ENCODE results near the gene FAM83G. TPM values are rescaled to one million over a fixed set of nuclear protein-coding genes. Genes with fewer than 3 reads are reported as not detected.

Gene FAM83G
- total RNA-seq, 1 experiment from 2014 or later: 38.7 TPM

DNA sequence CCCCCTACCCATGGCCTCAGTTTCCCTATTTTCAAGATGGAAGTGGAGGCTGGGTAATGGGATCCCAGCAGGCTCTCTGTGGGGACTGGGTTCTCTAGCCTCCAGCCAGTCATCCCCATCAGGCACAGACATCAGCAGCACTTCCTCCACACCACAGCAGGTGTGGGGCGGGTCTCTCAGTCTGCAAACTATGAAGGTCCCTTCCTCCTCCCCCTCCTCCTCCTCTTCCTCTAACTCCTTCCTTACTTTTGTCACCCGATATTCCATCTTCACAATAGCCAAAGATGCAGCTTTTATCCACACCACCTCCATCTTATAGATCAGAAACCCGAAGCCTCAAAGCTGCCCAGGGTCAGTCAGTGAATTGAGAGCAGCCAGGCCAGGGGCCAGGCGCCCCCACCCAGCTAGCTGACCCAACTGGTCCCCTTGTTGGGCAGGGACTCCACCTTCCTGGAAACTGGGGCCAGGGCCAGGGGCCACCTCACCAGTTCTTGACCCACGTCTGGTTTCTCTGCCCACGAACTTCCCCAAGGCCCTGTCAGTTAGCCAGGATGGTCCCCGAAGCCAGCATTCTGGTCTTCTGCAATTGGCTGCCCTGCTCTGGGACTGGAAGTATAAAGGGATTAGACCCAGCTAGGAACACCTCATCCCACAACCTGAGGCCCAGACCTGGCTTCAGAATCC, 2.5 kb downstream of the FAM83G start:
- no peak overlapping the region for H3T11ph ChIP-seq (ENCODE audit: low read length)
- H3K79me2 ChIP-seq (ENCODE audit: insufficient read depth, low read length): peaks cover 4% of the 10 kb centered on the region; the same call in 1 of the 2 replicates
- Mint-ChIP-seq H3K9me3 (peaks cover 3 to 7% of the 10 kb centered on the region in 2 experiments; a peak in 4 of 5 replicates), H3K27ac (no peak overlapping the region; a peak in 1 of 7 replicates), H3K4me1 (peaks cover 16 to 24% of the 10 kb centered on the region in 2 experiments), H3K27me3 (ENCODE audit: low read depth) (peaks cover under 1% of the 10 kb centered on the region; the same call in 1 of the 2 replicates), H3K4me3 (peak overlapping the region; percentile 0 to 93; a peak in 3 of 5 replicates), H3K36me3 (ENCODE audit: insufficient read depth in 1 of 3, low read depth in 3 of 3) (peaks cover 4 to 38% (median 23%) of the 10 kb centered on the region in 3 experiments)
- no peak overlapping the region for H3K23ac ChIP-seq (ENCODE audit: insufficient read length, low read depth, low read length)
- peak overlapping the region; percentile 77 for H3K4me2 ChIP-seq (ENCODE audit: insufficient read depth, insufficient read length, low read length)
- H2AFZ ChIP-seq (ENCODE audit: low read length): no peak overlapping the region
- H2BK5ac ChIP-seq (ENCODE audit: insufficient read length, low read length): no peak overlapping the region
- no peak overlapping the region for H4K5ac ChIP-seq (ENCODE audit: insufficient read length, low read depth, low read length)
- H3K4ac ChIP-seq (ENCODE audit: low read depth, low read length): no peak overlapping the region
- no peak overlapping the region for H3K9ac ChIP-seq (ENCODE audit: extremely low read depth, insufficient read length, low read length)
- no peak overlapping the region for H4K8ac ChIP-seq (replicated peaks; ENCODE audit: insufficient read length, low read depth, low read length)
- no peak for TF ChIP-seq CTCF (conservative IDR thresholded peaks at IDR 0.05)
- no peak overlapping the region for H2BK120ac ChIP-seq (ENCODE audit: low read depth, low read length, poor library complexity, severe bottlenecking)
- H4K91ac ChIP-seq (ENCODE audit: insufficient read length, low read depth, low read length): no peak overlapping the region
- H3K27ac ChIP-seq (ENCODE audit: insufficient read length, low read depth, low read length): no peak overlapping the region
- H3K18ac ChIP-seq (ENCODE audit: insufficient read length, low read depth, low read length): no peak overlapping the region
- H3K4me1 ChIP-seq (ENCODE audit: insufficient read depth, low read length): no peaks in the 10 kb centered on the region; the same call in 1 of the 2 replicates
- DNase-seq: no peak
- H2BK20ac ChIP-seq (ENCODE audit: low read depth, low read length, poor library complexity, severe bottlenecking): no peak overlapping the region
- no peak overlapping the region for H2BK12ac ChIP-seq (ENCODE audit: insufficient read length, low read depth, low read length)
- H3K27me3 ChIP-seq (ENCODE audit: insufficient read depth, low read length): no peaks in the 10 kb centered on the region
- H2AK5ac ChIP-seq (ENCODE audit: insufficient read length, low read length): no peak overlapping the region
- WGBS (ENCODE audit: extremely low coverage, insufficient read length, low lambda C conversion rate): no CpG with 5 or more reads among the region's 7 CpGs
- peaks cover 9% of the 10 kb centered on the region for H3K79me1 ChIP-seq (ENCODE audit: insufficient read depth, low read depth, low read length, poor library complexity, severe bottlenecking)
- no peaks in the 10 kb centered on the region for H3K9me3 ChIP-seq (ENCODE audit: control insufficient read depth, low read depth, low read length)
- no peak overlapping the region for H3K56ac ChIP-seq (ENCODE audit: insufficient read length, low read depth, low read length)
- no peaks in the 10 kb centered on the region for H4K20me1 ChIP-seq (ENCODE audit: control insufficient read depth, insufficient read depth, insufficient read length)
- no peak overlapping the region for H2BK15ac ChIP-seq (ENCODE audit: low read depth, low read length)
- peaks cover 12% of the 10 kb centered on the region for H3K23me2 ChIP-seq (ENCODE audit: insufficient read length, low read depth, low read length, poor library complexity, severe bottlenecking)
- H3K14ac ChIP-seq (ENCODE audit: insufficient read depth, low read length): no peak overlapping the region
